Measurements from ENCODE around the gene HPSE2.

The HPSE2 gene

GRCh38 chr10:98469001-98469931 is 766.4 kb downstream of the HPSE2 start:
- CTCF ChIA-PET, result interaction anchor here (1.1 to 2.0 kb wide), 4 partner anchors 9 to 778 kb away, joined by 3 to 5 read pairs (median 4); no protein-coding TSS in a partner anchor
- POLR2A ChIA-PET, result interaction anchor here (0.6 kb wide), 1 partner anchor 475 kb away, joined by 4 read pairs; no protein-coding TSS in a partner anchor
- DNase-seq, result no peak
- no peaks in the 10 kb centered on the region for H3K36me3 ChIP-seq (ENCODE audit: control insufficient read depth in 4 of 4, insufficient read depth in 4 of 4, low read length in 3 of 4)
- no peak overlapping the region for H3K4me3 ChIP-seq (ENCODE audit: control insufficient read depth in 1 of 7, extremely low read depth in 1 of 7, insufficient read depth in 4 of 7, low read depth in 2 of 7, low read length in 6 of 7)
- H3K9me3 ChIP-seq (ENCODE audit: control extremely low read depth in 1 of 5, control insufficient read depth in 4 of 5, insufficient read depth in 2 of 5, low read depth in 1 of 5, low read length in 4 of 5), result no peaks in the 10 kb centered on the region
- H3K4me1 ChIP-seq (ENCODE audit: control extremely low read depth in 1 of 4, control insufficient read depth in 4 of 4, insufficient read depth in 4 of 4, low read length in 3 of 4), result peaks cover 0 to 14% (median 12%) of the 10 kb centered on the region in 4 experiments
- WGBS (ENCODE audit: insufficient coverage), result 100% methylated on average over 1 of the region's 2 CpGs
- H3K27me3 ChIP-seq (replicated peaks in 2 of 5; ENCODE audit: control insufficient read depth in 4 of 5, insufficient read depth in 5 of 5, low read length in 4 of 5), result peaks cover 0 to 7% (median 0%) of the 10 kb centered on the region in 5 experiments
- no peak overlapping the region for H3K27ac ChIP-seq (ENCODE audit: insufficient read depth in 1 of 2, low read depth in 1 of 2, low read length in 2 of 2, poor library complexity in 1 of 2, severe bottlenecking in 2 of 2)

GRCh38 chr10:98467506-98468318 is 767.9 kb downstream of the HPSE2 start:
- CTCF ChIA-PET, result interaction anchor here (0.9 to 2.0 kb wide), 17 partner anchors 10 to 967 kb away, joined by 3 to 6 read pairs (median 4); no protein-coding TSS in a partner anchor
- WGBS (ENCODE audit: insufficient coverage), result 2% methylated on average over 31 of the region's 44 CpGs
- peaks cover 0 to 7% (median 0%) of the 10 kb centered on the region in 5 experiments for H3K27me3 ChIP-seq (replicated peaks in 2 of 5; ENCODE audit: control insufficient read depth in 4 of 5, insufficient read depth in 5 of 5, low read length in 4 of 5)
- no peaks in the 10 kb centered on the region for H3K36me3 ChIP-seq (ENCODE audit: control insufficient read depth in 4 of 4, insufficient read depth in 4 of 4, low read length in 3 of 4)
- H3K9me3 ChIP-seq (ENCODE audit: control extremely low read depth in 1 of 5, control insufficient read depth in 4 of 5, insufficient read depth in 2 of 5, low read depth in 1 of 5, low read length in 4 of 5), result no peaks in the 10 kb centered on the region
- peak; percentile 76 to 82 (median 82) for DNase-seq
- no peak overlapping the region for H3K27ac ChIP-seq (ENCODE audit: insufficient read depth in 1 of 2, low read depth in 1 of 2, low read length in 2 of 2, poor library complexity in 1 of 2, severe bottlenecking in 2 of 2)
- H3K4me3 ChIP-seq (ENCODE audit: control insufficient read depth in 1 of 7, extremely low read depth in 1 of 7, insufficient read depth in 4 of 7, low read depth in 2 of 7, low read length in 6 of 7), result peak overlapping the region; percentile 43 to 80 (median 70)
- POLR2A ChIA-PET, result interaction anchor here (0.9 kb wide), 1 partner anchor 281 kb away, joined by 4 read pairs; no protein-coding TSS in a partner anchor
- H3K4me1 ChIP-seq (ENCODE audit: control extremely low read depth in 1 of 4, control insufficient read depth in 4 of 4, insufficient read depth in 4 of 4, low read length in 3 of 4), result peaks cover 0 to 16% (median 14%) of the 10 kb centered on the region in 4 experiments

- 77% methylated on average over 15 of the region's 15 CpGs for WGBS (ENCODE audit: insufficient coverage)
- Histone ChIP-seq H3K9me3 (ENCODE audit: control extremely low read depth in 1 of 5, control insufficient read depth in 4 of 5, insufficient read depth in 2 of 5, low read depth in 1 of 5, low read length in 4 of 5) (no peaks in the 10 kb centered on the region), H3K27me3 (replicated peaks in 2 of 5; ENCODE audit: control insufficient read depth in 4 of 5, insufficient read depth in 5 of 5, low read length in 4 of 5) (peaks cover 0 to 7% (median 0%) of the 10 kb centered on the region in 5 experiments), H3K4me1 (ENCODE audit: control extremely low read depth in 1 of 4, control insufficient read depth in 4 of 4, insufficient read depth in 4 of 4, low read length in 3 of 4) (peaks cover 0 to 13% (median 13%) of the 10 kb centered on the region in 4 experiments), H3K36me3 (ENCODE audit: control insufficient read depth in 4 of 4, insufficient read depth in 4 of 4, low read length in 3 of 4) (no peaks in the 10 kb centered on the region), H3K4me3 (ENCODE audit: control insufficient read depth in 1 of 7, extremely low read depth in 1 of 7, insufficient read depth in 4 of 7, low read depth in 2 of 7, low read length in 6 of 7) (peak overlapping the region in 3 of 7 experiments; percentile 70 to 80 (median 75)), H3K27ac (ENCODE audit: insufficient read depth in 1 of 2, low read depth in 1 of 2, low read length in 2 of 2, poor library complexity in 1 of 2, severe bottlenecking in 2 of 2) (peak overlapping the region in 1 of 2 experiments; percentile 7)
- ChIA-PET CTCF (interaction anchor here (0.7 to 2.0 kb wide), 16 partner anchors 11 to 968 kb away, joined by 3 to 6 read pairs (median 4); no protein-coding TSS in a partner anchor), POLR2A (interaction anchor here (0.9 kb wide), 1 partner anchor 282 kb away, joined by 4 read pairs; no protein-coding TSS in a partner anchor)
- DNase-seq, result peak in 2 of 3 donors; percentile 15 to 36
These were observed 768.7 kb downstream of the HPSE2 start for GRCh38 chr10:98466861-98467505.

- 97% methylated on average over 3 of the region's 3 CpGs for WGBS (ENCODE audit: insufficient coverage)
- H3K36me3 ChIP-seq (ENCODE audit: control insufficient read depth in 4 of 4, insufficient read depth in 4 of 4, low read length in 3 of 4), result no peaks in the 10 kb centered on the region
- ChIA-PET POLR2A (no interaction called here), CTCF (interaction anchor here (1.2 to 1.6 kb wide), 3 partner anchors 14 to 783 kb away, joined by 3 to 4 read pairs (median 3); no protein-coding TSS in a partner anchor)
- H3K27me3 ChIP-seq (replicated peaks in 2 of 5; ENCODE audit: control insufficient read depth in 4 of 5, insufficient read depth in 5 of 5, low read length in 4 of 5), result peaks cover 0 to 7% (median 0%) of the 10 kb centered on the region in 5 experiments
- peaks cover 0 to 13% (median 13%) of the 10 kb centered on the region in 4 experiments for H3K4me1 ChIP-seq (ENCODE audit: control extremely low read depth in 1 of 4, control insufficient read depth in 4 of 4, insufficient read depth in 4 of 4, low read length in 3 of 4)
- H3K4me3 ChIP-seq (ENCODE audit: control insufficient read depth in 1 of 7, extremely low read depth in 1 of 7, insufficient read depth in 4 of 7, low read depth in 2 of 7, low read length in 6 of 7), result no peak overlapping the region
- H3K9me3 ChIP-seq (ENCODE audit: control extremely low read depth in 1 of 5, control insufficient read depth in 4 of 5, insufficient read depth in 2 of 5, low read depth in 1 of 5, low read length in 4 of 5), result no peaks in the 10 kb centered on the region
- DNase-seq, result no peak
- no peak overlapping the region for H3K27ac ChIP-seq (ENCODE audit: insufficient read depth in 1 of 2, low read depth in 1 of 2, low read length in 2 of 2, poor library complexity in 1 of 2, severe bottlenecking in 2 of 2)
These were observed 769.8 kb downstream of the HPSE2 start for GRCh38 chr10:98465866-98466265.

- Histone ChIP-seq H3K27me3 (replicated peaks in 2 of 5; ENCODE audit: control insufficient read depth in 4 of 5, insufficient read depth in 5 of 5, low read length in 4 of 5) (peaks cover 0 to 3% (median 0%) of the 10 kb centered on the region in 5 experiments), H3K27ac (ENCODE audit: insufficient read depth in 1 of 2, low read depth in 1 of 2, low read length in 2 of 2, poor library complexity in 1 of 2, severe bottlenecking in 2 of 2) (no peak overlapping the region), H3K9me3 (ENCODE audit: control extremely low read depth in 1 of 5, control insufficient read depth in 4 of 5, insufficient read depth in 2 of 5, low read depth in 1 of 5, low read length in 4 of 5) (no peaks in the 10 kb centered on the region), H3K36me3 (ENCODE audit: control insufficient read depth in 4 of 4, insufficient read depth in 4 of 4, low read length in 3 of 4) (no peaks in the 10 kb centered on the region), H3K4me3 (ENCODE audit: control insufficient read depth in 1 of 7, extremely low read depth in 1 of 7, insufficient read depth in 4 of 7, low read depth in 2 of 7, low read length in 6 of 7) (no peak overlapping the region), H3K4me1 (ENCODE audit: control extremely low read depth in 1 of 4, control insufficient read depth in 4 of 4, insufficient read depth in 4 of 4, low read length in 3 of 4) (peaks cover 0 to 13% (median 13%) of the 10 kb centered on the region in 4 experiments)
- CTCF ChIA-PET, result interaction anchor here (0.8 to 1.6 kb wide), 2 partner anchors 12 to 202 kb away, joined by 4 read pairs; no protein-coding TSS in a partner anchor
- WGBS (ENCODE audit: insufficient coverage), result 3% methylated on average over 4 of the region's 8 CpGs
- POLR2A ChIA-PET, result no interaction called here
- DNase-seq, result peak; percentile 34 to 83 (median 69)
These were observed 771.5 kb downstream of the HPSE2 start for GRCh38 chr10:98463976-98464754.

- ChIA-PET POLR2A (no interaction called here), CTCF (interaction anchor here (0.6 kb wide), 1 partner anchor 224 kb away, joined by 3 read pairs; no protein-coding TSS in a partner anchor)
- peaks cover 0 to 11% (median 10%) of the 10 kb centered on the region in 4 experiments for H3K4me1 ChIP-seq (ENCODE audit: control extremely low read depth in 1 of 4, control insufficient read depth in 4 of 4, insufficient read depth in 4 of 4, low read length in 3 of 4)
- peaks cover 0 to 1% (median under 1%) of the 10 kb centered on the region in 5 experiments for H3K27me3 ChIP-seq (replicated peaks in 2 of 5; ENCODE audit: control insufficient read depth in 4 of 5, insufficient read depth in 5 of 5, low read length in 4 of 5)
- DNase-seq, result peak; percentile 20 to 69 (median 49)
- H3K4me3 ChIP-seq (ENCODE audit: control insufficient read depth in 1 of 7, extremely low read depth in 1 of 7, insufficient read depth in 4 of 7, low read depth in 2 of 7, low read length in 6 of 7), result no peak overlapping the region
- H3K36me3 ChIP-seq (ENCODE audit: control insufficient read depth in 4 of 4, insufficient read depth in 4 of 4, low read length in 3 of 4), result no peaks in the 10 kb centered on the region
- H3K27ac ChIP-seq (ENCODE audit: insufficient read depth in 1 of 2, low read depth in 1 of 2, low read length in 2 of 2, poor library complexity in 1 of 2, severe bottlenecking in 2 of 2), result no peak overlapping the region
- H3K9me3 ChIP-seq (ENCODE audit: control extremely low read depth in 1 of 5, control insufficient read depth in 4 of 5, insufficient read depth in 2 of 5, low read depth in 1 of 5, low read length in 4 of 5), result no peaks in the 10 kb centered on the region
- WGBS (ENCODE audit: insufficient coverage), result 71% methylated on average over 1 of the region's 6 CpGs
These were observed 772.6 kb downstream of the HPSE2 start for GRCh38 chr10:98463016-98463415.
